HepG2 (cell line): ENCODE data around the gene SMIM13. TPM values are rescaled to one million over a fixed set of nuclear protein-coding genes. Genes with fewer than 3 reads are reported as not detected.

Source experiments
- CEBPB ChIP-seq: IDR thresholded peaks from 2 replicates; pipeline ENCODE4 v1.6.1; 2011; ENCODE audit warnings: low read depth, low read length, improper control_type of control experiment, borderline replicate concordance
- KDM5A ChIP-seq: fragments of 200-600 bp; sonication (generic); IDR thresholded peaks from 2 replicates; pipeline ENCODE4 v1.7.0; 2018; ENCODE audit warnings: antibody characterized with exemption, mild to moderate bottlenecking, low read length, borderline replicate concordance
- SNAPC4 ChIP-seq: sonication (generic); formaldehyde crosslinking; IDR thresholded peaks from 2 replicates; pipeline ENCODE4 v1.4.0; 2020; ENCODE audit warnings: mild to moderate bottlenecking, missing genetic modification reagents
- UBTF ChIP-seq: sonication (generic); formaldehyde crosslinking; IDR thresholded peaks from 2 replicates; pipeline ENCODE4 v1.4.0; 2020; ENCODE audit warnings: mild to moderate bottlenecking, missing genetic modification reagents
- ZBTB39 ChIP-seq: sonication (generic); formaldehyde crosslinking; IDR thresholded peaks from 2 replicates; pipeline ENCODE4 v1.5.0; 2020; ENCODE audit warnings: missing genetic modification reagents
- ZBTB46 ChIP-seq: sonication (generic); formaldehyde crosslinking; IDR thresholded peaks from 2 replicates; pipeline ENCODE4 v1.4.0; 2020; ENCODE audit warnings: mild to moderate bottlenecking, missing genetic modification reagents, borderline replicate concordance
- ZC3H13 ChIP-seq: sonication (generic); formaldehyde crosslinking; IDR thresholded peaks from 2 replicates; pipeline ENCODE4 v1.8.1; 2023; ENCODE audit warnings: mild to moderate bottlenecking, missing genetic modification reagents, moderate library complexity
- ZNF513 ChIP-seq: sonication (generic); formaldehyde crosslinking; conservative IDR thresholded peaks from 2 replicates; pipeline ENCODE4 v1.5.0; 2020; ENCODE audit warnings: missing genetic modification reagents
- ZNF598 ChIP-seq: sonication (generic); formaldehyde crosslinking; IDR thresholded peaks from 2 replicates; pipeline ENCODE4 v1.5.1; 2020; ENCODE audit warnings: mild to moderate bottlenecking, missing genetic modification reagents, borderline replicate concordance
- ZNF616 ChIP-seq: sonication (generic); formaldehyde crosslinking; IDR thresholded peaks from 2 replicates; pipeline ENCODE4 v1.5.0; 2020; ENCODE audit warnings: low read depth, mild to moderate bottlenecking, missing genetic modification reagents
- ZNF724P ChIP-seq: sonication (generic); formaldehyde crosslinking; IDR thresholded peaks from 2 replicates; pipeline ENCODE4 v1.8.0; 2022; ENCODE audit warnings: missing genetic modification reagents, borderline replicate concordance
- ZXDC ChIP-seq: sonication (generic); formaldehyde crosslinking; IDR thresholded peaks from 2 replicates; pipeline ENCODE4 v1.5.0; 2020; ENCODE audit warnings: mild to moderate bottlenecking, missing genetic modification reagents
- polyA plus RNA-seq, 8 experiments: library from polyadenylated mRNA; depleted of rRNA in 3 of 8; stranded (reverse) in 7 of 8; unstranded in 1 of 8; fragments of >200 nt; fragmentation: Illumina TruSeq in 4 of 8; extraction: Trizol in 4 of 8; gene quantifications; 2 replicates each; pipeline versions ENCODE4 v1.2.1 to v1.2.3, GENCODE V29; 2011 to 2016; ENCODE audit warnings: low read depth in 4 of 8, missing spikeins in 1 of 8, mixed read lengths in 1 of 8; ENCODE audit not compliant: insufficient read depth in 1 of 8
- total RNA-seq, 5 experiments: library from RNA; depleted of rRNA; stranded (reverse); fragments of >200 nt; fragmentation: Illumina TruSeq; extraction: Trizol; gene quantifications; 2 replicates each; pipeline ENCODE4 v1.2.3, GENCODE V29; 2016; ENCODE audit warnings: low read depth in 1 of 5

SMIM13 gene
- total and polyA plus RNA-seq, 2 of the 13 experiments (the other 11 are each of a cell fraction or from before 2014, with no cell fraction given), result 2.7 to 10.2 TPM

GRCh38 chr6:11067348-11067747, 26.3 kb upstream of the SMIM13 start (continued):
- TF ChIP-seq SNAPC4 (CRISPR knock-in tag), result no peak
- TF ChIP-seq ZNF724P, result no peak
- no peak for TF ChIP-seq ZXDC (CRISPR knock-in tag)
- TF ChIP-seq ZNF598, result 0 out of 2 replicates have a peak, but pooled peaks have one; percentile 65
- TF ChIP-seq ZC3H13, result no peak; the same call in 1 of the 2 replicates
- TF ChIP-seq KDM5A, result no peak
- no peak for TF ChIP-seq ZNF513
- TF ChIP-seq ZBTB39 (CRISPR knock-in tag), result no peak
- peak; percentile 63; the same call in 1 of the 2 replicates for TF ChIP-seq CEBPB
- no peak for TF ChIP-seq ZNF616 (CRISPR knock-in tag)
- TF ChIP-seq ZBTB46 (CRISPR knock-in tag), result no peak
- TF ChIP-seq UBTF (CRISPR knock-in tag), result peak; percentile 46
